WTC11 (cell line): Measurements from ENCODE around the gene CLMP.

Experiments used
- ELF4 ChIP-seq: sonication (generic); formaldehyde crosslinking; IDR thresholded peaks from 2 replicates; pipeline ENCODE4 v1.8.1; 2022; ENCODE audit warnings: low read depth, mild to moderate bottlenecking, moderate library complexity, missing genetic modification reagents
- ETV6 ChIP-seq: sonication (generic); formaldehyde crosslinking; IDR thresholded peaks from 2 replicates; pipeline ENCODE4 v1.8.1; 2022; ENCODE audit warnings: mild to moderate bottlenecking, missing genetic modification reagents
- NR1H2 ChIP-seq: sonication (generic); formaldehyde crosslinking; IDR thresholded peaks from 2 replicates; pipeline ENCODE4 v1.9.0; 2021; ENCODE audit warnings: mild to moderate bottlenecking, moderate library complexity, missing genetic modification reagents
- NR2C2 ChIP-seq: sonication (generic); formaldehyde crosslinking; IDR thresholded peaks from 2 replicates; pipeline ENCODE4 v1.8.0; 2022; ENCODE audit warnings: mild to moderate bottlenecking, missing genetic modification reagents
- NR3C1 ChIP-seq: sonication (generic); formaldehyde crosslinking; conservative IDR thresholded peaks from 2 replicates; pipeline ENCODE4 v1.8.1; 2023; ENCODE audit warnings: low read depth, mild to moderate bottlenecking, missing genetic modification reagents
- SOX15 ChIP-seq: fragments of 250-450 bp; sonication (Bioruptor Pico); IDR thresholded peaks from 2 replicates; pipeline ENCODE4 v1.9.0; 2021; ENCODE audit warnings: mild to moderate bottlenecking
- TEAD1 ChIP-seq: sonication (generic); formaldehyde crosslinking; IDR thresholded peaks from 2 replicates; pipeline ENCODE4 v1.8.0; 2022; ENCODE audit warnings: mild to moderate bottlenecking, missing genetic modification reagents
- ZBTB21 ChIP-seq: sonication (generic); formaldehyde crosslinking; IDR thresholded peaks from 2 replicates; pipeline ENCODE4 v1.8.1; 2023; ENCODE audit warnings: mild to moderate bottlenecking, missing genetic modification reagents, borderline replicate concordance
- TF ChIP-seq, protein P1 (sequence below): fragments of 200-600 bp; IDR thresholded peaks from 2 replicates; pipeline ENCODE4 v1.8.0; 2022; ENCODE audit warnings: antibody characterized with exemption
- TF ChIP-seq, protein P2 (sequence below): sonication (generic); formaldehyde crosslinking; IDR thresholded peaks from 2 replicates; pipeline ENCODE4 v1.8.0; 2022; ENCODE audit warnings: mild to moderate bottlenecking, missing genetic modification reagents
- TF ChIP-seq, protein P3 (sequence below): sonication (generic); formaldehyde crosslinking; IDR thresholded peaks from 2 replicates; pipeline ENCODE4 v1.8.1; 2022; ENCODE audit warnings: mild to moderate bottlenecking, moderate library complexity, missing genetic modification reagents

DNA sequence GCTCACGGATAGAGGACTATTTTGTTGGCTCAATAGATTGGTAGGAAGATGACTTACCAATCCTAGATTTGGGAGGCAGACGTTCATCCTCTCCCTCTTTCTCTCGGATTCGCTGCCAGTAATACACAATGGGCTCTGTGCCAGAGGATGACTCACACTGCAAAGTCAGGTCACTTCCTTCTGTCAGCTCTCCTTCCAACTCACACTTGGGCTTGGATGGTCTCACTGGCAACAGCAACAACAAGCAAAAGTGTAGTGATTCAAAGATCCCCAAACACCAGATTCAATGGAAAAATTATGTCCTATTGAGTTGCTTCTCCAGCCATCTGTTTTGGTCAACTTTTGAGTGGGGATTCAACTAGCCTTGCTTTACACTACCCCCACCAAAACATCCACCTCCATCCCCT is 111.4 kb downstream of the CLMP start:
- TF ChIP-seq ETV6 (CRISPR knock-in tag), result no peak
- no peak for TF ChIP-seq NR1H2 (CRISPR knock-in tag)
- TF ChIP-seq, protein P1, sequence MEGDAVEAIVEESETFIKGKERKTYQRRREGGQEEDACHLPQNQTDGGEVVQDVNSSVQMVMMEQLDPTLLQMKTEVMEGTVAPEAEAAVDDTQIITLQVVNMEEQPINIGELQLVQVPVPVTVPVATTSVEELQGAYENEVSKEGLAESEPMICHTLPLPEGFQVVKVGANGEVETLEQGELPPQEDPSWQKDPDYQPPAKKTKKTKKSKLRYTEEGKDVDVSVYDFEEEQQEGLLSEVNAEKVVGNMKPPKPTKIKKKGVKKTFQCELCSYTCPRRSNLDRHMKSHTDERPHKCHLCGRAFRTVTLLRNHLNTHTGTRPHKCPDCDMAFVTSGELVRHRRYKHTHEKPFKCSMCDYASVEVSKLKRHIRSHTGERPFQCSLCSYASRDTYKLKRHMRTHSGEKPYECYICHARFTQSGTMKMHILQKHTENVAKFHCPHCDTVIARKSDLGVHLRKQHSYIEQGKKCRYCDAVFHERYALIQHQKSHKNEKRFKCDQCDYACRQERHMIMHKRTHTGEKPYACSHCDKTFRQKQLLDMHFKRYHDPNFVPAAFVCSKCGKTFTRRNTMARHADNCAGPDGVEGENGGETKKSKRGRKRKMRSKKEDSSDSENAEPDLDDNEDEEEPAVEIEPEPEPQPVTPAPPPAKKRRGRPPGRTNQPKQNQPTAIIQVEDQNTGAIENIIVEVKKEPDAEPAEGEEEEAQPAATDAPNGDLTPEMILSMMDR, result no peak
- TF ChIP-seq TEAD1 (CRISPR knock-in tag), result no peak
- TF ChIP-seq ZBTB21 (CRISPR knock-in tag), result no peak
- TF ChIP-seq NR2C2 (CRISPR knock-in tag), result no peak
- no peak for TF ChIP-seq SOX15
- TF ChIP-seq, protein P2, sequence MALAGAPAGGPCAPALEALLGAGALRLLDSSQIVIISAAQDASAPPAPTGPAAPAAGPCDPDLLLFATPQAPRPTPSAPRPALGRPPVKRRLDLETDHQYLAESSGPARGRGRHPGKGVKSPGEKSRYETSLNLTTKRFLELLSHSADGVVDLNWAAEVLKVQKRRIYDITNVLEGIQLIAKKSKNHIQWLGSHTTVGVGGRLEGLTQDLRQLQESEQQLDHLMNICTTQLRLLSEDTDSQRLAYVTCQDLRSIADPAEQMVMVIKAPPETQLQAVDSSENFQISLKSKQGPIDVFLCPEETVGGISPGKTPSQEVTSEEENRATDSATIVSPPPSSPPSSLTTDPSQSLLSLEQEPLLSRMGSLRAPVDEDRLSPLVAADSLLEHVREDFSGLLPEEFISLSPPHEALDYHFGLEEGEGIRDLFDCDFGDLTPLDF (CRISPR knock-in tag), result no peak
- TF ChIP-seq, protein P3, sequence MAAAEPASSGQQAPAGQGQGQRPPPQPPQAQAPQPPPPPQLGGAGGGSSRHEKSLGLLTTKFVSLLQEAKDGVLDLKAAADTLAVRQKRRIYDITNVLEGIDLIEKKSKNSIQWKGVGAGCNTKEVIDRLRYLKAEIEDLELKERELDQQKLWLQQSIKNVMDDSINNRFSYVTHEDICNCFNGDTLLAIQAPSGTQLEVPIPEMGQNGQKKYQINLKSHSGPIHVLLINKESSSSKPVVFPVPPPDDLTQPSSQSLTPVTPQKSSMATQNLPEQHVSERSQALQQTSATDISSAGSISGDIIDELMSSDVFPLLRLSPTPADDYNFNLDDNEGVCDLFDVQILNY (CRISPR knock-in tag), result no peak
- TF ChIP-seq NR3C1 (CRISPR knock-in tag), result no peak
- TF ChIP-seq ELF4 (CRISPR knock-in tag), result no peak
